HepG2 (cell line): Measurements from ENCODE around the gene PEX11B. TPM values are rescaled to one million over a fixed set of nuclear protein-coding genes. Genes with fewer than 3 reads are reported as not detected.

Source experiments
- DNMT1 ChIP-seq: sonication (generic); formaldehyde crosslinking; IDR thresholded peaks from 2 replicates; pipeline ENCODE4 v1.5.1; 2020; ENCODE audit warnings: mild to moderate bottlenecking, missing genetic modification reagents
- DR1 ChIP-seq: sonication (generic); formaldehyde crosslinking; IDR thresholded peaks from 2 replicates; pipeline ENCODE4 v1.8.0; 2021; ENCODE audit warnings: mild to moderate bottlenecking, missing genetic modification reagents, inconsistent platforms
- HNRNPUL1 ChIP-seq: fragments of 200-400 bp; formaldehyde crosslinking; IDR thresholded peaks from 2 replicates; pipeline ENCODE4 v1.6.1; 2017; ENCODE audit warnings: low read depth, mild to moderate bottlenecking, low read length, moderate library complexity
- HOXA3 ChIP-seq: sonication (generic); formaldehyde crosslinking; IDR thresholded peaks from 2 replicates; pipeline ENCODE4 v1.5.0; 2020; ENCODE audit warnings: missing genetic modification reagents
- HOXD1 ChIP-seq: sonication (generic); formaldehyde crosslinking; IDR thresholded peaks from 2 replicates; pipeline ENCODE4 v1.5.0; 2020; ENCODE audit warnings: missing genetic modification reagents
- PHB2 ChIP-seq: fragments of 450-650 bp; IDR thresholded peaks from 2 replicates; pipeline ENCODE4 v1.6.1; 2018; ENCODE audit not compliant: partially characterized antibody
- REL ChIP-seq: sonication (generic); formaldehyde crosslinking; conservative IDR thresholded peaks from 2 replicates; pipeline ENCODE4 v1.8.0; 2022; ENCODE audit warnings: mild to moderate bottlenecking, missing genetic modification reagents, moderate library complexity
- RFXANK ChIP-seq: IDR thresholded peaks from 2 replicates; pipeline ENCODE4 v1.6.1; 2016
- ZC3H13 ChIP-seq: sonication (generic); formaldehyde crosslinking; IDR thresholded peaks from 2 replicates; pipeline ENCODE4 v1.8.1; 2023; ENCODE audit warnings: mild to moderate bottlenecking, missing genetic modification reagents, moderate library complexity
- ZNF335 ChIP-seq: sonication (generic); formaldehyde crosslinking; IDR thresholded peaks from 2 replicates; pipeline ENCODE4 v1.4.0; 2020; ENCODE audit warnings: missing genetic modification reagents
- ZNF564 ChIP-seq: sonication (generic); formaldehyde crosslinking; IDR thresholded peaks from 2 replicates; pipeline ENCODE4 v1.8.1; 2023; ENCODE audit warnings: mild to moderate bottlenecking, missing genetic modification reagents
- polyA plus RNA-seq, 8 experiments: library from polyadenylated mRNA; depleted of rRNA in 3 of 8; stranded (reverse) in 7 of 8; unstranded in 1 of 8; fragments of >200 nt; fragmentation: Illumina TruSeq in 4 of 8; extraction: Trizol in 4 of 8; gene quantifications; 2 replicates each; pipeline versions ENCODE4 v1.2.1 to v1.2.3, GENCODE V29; 2011 to 2016; ENCODE audit warnings: low read depth in 4 of 8, missing spikeins in 1 of 8, mixed read lengths in 1 of 8; ENCODE audit not compliant: insufficient read depth in 1 of 8
- total RNA-seq, 5 experiments: library from RNA; depleted of rRNA; stranded (reverse); fragments of >200 nt; fragmentation: Illumina TruSeq; extraction: Trizol; gene quantifications; 2 replicates each; pipeline ENCODE4 v1.2.3, GENCODE V29; 2016; ENCODE audit warnings: low read depth in 1 of 5
- TF ChIP-seq, protein P1 (sequence below): sonication (generic); formaldehyde crosslinking; IDR thresholded peaks from 2 replicates; pipeline ENCODE4 v1.4.0; 2020; ENCODE audit warnings: missing genetic modification reagents, mild to moderate bottlenecking, borderline replicate concordance
- TF ChIP-seq, protein P2 (sequence below): sonication (generic); formaldehyde crosslinking; IDR thresholded peaks from 2 replicates; pipeline ENCODE4 v1.9.0; 2021; ENCODE audit warnings: missing genetic modification reagents, mild to moderate bottlenecking, borderline replicate concordance
- TF ChIP-seq, protein P3 (sequence below): conservative IDR thresholded peaks from 2 replicates; pipeline ENCODE4 v1.6.1; 2018; ENCODE audit warnings: missing genetic modification reagents
- TF ChIP-seq, protein P4 (sequence below): sonication (generic); formaldehyde crosslinking; IDR thresholded peaks from 2 replicates; pipeline ENCODE4 v1.5.0; 2020; ENCODE audit warnings: missing genetic modification reagents, mild to moderate bottlenecking, borderline replicate concordance
- TF ChIP-seq, protein P5 (sequence below): sonication (generic); formaldehyde crosslinking; conservative IDR thresholded peaks from 2 replicates; pipeline ENCODE4 v1.4.0; 2020; ENCODE audit warnings: missing genetic modification reagents
- TF ChIP-seq, protein P6 (sequence below): sonication (generic); formaldehyde crosslinking; IDR thresholded peaks from 2 replicates; pipeline ENCODE4 v1.5.0; 2020; ENCODE audit warnings: missing genetic modification reagents, mild to moderate bottlenecking, borderline replicate concordance

PEX11B gene
- total and polyA plus RNA-seq, 2 of the 13 experiments (the other 11 are each of a cell fraction or from before 2014, with no cell fraction given) = 21.6 to 48.4 TPM

DNA sequence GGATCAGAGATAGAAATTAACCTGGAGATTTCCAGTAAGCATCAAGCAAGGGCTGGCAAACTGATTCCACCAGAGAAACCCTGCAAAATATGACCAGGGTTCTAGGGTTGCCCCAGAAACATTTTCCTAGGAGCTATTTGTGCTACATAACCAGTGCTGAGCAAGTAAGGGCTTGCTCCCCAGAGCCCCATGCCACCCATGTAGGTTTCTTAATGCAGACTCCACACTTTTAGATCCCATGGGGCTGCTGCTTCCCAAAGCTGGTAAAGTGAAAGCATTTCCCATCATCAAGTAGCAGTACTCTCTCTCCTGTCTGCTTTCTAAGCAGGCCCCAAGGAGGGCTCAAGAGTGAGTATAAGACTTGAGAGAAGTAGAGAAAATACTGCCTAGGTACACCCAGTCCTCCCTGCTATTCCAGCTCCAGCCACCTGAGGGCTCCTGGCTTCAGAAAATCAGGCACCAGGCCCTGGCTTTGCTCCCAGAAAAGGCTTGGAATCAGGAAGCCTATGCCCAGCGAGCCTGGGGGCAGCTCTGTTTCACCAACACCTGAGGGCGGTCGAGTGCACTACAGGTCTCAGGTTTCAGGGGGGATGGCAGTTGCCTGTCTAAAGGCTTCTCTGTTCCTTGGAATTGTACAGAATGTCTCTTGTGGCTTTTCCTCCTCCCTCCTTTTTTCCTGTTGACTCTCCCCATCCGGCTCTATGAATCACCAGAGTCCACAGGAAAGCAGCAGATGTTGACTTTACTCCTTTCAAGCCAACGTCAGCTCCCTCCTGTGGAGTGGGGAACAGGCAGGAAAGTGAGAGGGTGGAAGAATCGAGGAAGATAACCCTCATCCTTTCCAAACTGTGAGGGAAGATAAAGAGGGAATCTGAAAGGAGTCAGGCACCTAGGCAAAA is 26.7 kb downstream of the PEX11B start (continued):
- TF ChIP-seq ZC3H13 (CRISPR knock-in tag) (no peak), RFXANK (CRISPR knock-in tag) (0 out of 2 replicates have a peak, but pooled peaks have one; percentile 64), REL (CRISPR knock-in tag) (no peak), DNMT1 (no peak), ZNF335 (CRISPR knock-in tag) (0 out of 2 replicates have a peak, but pooled peaks have one; percentile 32), DR1 (CRISPR knock-in tag) (0 out of 2 replicates have a peak, but pooled peaks have one; percentile 49), ZNF564 (CRISPR knock-in tag) (0 out of 2 replicates have a peak, but pooled peaks have one; percentile 57), HOXD1 (no peak), PHB2 (no peak), HOXA3 (peak; percentile 81), HNRNPUL1 (no peak)
- TF ChIP-seq, protein P1, sequence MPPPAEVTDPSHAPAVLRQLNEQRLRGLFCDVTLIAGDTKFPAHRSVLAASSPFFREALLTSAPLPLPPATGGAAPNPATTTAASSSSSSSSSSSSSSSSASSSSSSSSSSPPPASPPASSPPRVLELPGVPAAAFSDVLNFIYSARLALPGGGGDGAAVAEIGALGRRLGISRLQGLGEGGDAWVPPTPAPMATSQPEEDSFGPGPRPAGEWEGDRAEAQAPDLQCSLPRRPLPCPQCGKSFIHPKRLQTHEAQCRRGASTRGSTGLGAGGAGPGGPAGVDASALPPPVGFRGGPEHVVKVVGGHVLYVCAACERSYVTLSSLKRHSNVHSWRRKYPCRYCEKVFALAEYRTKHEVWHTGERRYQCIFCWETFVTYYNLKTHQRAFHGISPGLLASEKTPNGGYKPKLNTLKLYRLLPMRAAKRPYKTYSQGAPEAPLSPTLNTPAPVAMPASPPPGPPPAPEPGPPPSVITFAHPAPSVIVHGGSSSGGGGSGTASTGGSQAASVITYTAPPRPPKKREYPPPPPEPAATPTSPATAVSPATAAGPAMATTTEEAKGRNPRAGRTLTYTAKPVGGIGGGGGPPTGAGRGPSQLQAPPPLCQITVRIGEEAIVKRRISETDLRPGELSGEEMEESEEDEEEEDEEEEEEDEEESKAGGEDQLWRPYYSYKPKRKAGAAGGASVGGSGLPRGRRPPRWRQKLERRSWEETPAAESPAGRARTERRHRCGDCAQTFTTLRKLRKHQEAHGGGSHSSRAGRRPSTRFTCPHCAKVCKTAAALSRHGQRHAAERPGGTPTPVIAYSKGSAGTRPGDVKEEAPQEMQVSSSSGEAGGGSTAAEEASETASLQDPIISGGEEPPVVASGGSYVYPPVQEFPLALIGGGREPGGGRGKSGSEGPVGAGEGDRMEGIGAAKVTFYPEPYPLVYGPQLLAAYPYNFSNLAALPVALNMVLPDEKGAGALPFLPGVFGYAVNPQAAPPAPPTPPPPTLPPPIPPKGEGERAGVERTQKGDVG = no peak
- TF ChIP-seq, protein P2, sequence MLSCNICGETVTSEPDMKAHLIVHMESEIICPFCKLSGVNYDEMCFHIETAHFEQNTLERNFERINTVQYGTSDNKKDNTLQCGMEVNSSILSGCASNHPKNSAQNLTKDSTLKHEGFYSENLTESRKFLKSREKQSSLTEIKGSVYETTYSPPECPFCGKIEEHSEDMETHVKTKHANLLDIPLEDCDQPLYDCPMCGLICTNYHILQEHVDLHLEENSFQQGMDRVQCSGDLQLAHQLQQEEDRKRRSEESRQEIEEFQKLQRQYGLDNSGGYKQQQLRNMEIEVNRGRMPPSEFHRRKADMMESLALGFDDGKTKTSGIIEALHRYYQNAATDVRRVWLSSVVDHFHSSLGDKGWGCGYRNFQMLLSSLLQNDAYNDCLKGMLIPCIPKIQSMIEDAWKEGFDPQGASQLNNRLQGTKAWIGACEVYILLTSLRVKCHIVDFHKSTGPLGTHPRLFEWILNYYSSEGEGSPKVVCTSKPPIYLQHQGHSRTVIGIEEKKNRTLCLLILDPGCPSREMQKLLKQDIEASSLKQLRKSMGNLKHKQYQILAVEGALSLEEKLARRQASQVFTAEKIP (CRISPR knock-in tag) = no peak
- TF ChIP-seq, protein P3, sequence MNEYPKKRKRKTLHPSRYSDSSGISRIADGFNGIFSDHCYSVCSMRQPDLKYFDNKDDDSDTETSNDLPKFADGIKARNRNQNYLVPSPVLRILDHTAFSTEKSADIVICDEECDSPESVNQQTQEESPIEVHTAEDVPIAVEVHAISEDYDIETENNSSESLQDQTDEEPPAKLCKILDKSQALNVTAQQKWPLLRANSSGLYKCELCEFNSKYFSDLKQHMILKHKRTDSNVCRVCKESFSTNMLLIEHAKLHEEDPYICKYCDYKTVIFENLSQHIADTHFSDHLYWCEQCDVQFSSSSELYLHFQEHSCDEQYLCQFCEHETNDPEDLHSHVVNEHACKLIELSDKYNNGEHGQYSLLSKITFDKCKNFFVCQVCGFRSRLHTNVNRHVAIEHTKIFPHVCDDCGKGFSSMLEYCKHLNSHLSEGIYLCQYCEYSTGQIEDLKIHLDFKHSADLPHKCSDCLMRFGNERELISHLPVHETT = no peak
- TF ChIP-seq, protein P4, sequence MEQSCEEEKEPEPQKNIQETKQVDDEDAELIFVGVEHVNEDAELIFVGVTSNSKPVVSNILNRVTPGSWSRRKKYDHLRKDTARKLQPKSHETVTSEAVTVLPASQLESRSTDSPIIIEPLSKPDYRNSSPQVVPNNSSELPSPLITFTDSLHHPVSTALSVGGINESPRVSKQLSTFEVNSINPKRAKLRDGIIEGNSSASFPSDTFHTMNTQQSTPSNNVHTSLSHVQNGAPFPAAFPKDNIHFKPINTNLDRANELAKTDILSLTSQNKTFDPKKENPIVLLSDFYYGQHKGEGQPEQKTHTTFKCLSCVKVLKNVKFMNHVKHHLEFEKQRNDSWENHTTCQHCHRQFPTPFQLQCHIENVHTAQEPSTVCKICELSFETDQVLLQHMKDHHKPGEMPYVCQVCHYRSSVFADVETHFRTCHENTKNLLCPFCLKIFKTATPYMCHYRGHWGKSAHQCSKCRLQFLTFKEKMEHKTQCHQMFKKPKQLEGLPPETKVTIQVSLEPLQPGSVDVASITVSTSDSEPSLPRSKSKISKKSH (CRISPR knock-in tag) = no peak; the same call in 1 of the 2 replicates
- TF ChIP-seq, protein P5, sequence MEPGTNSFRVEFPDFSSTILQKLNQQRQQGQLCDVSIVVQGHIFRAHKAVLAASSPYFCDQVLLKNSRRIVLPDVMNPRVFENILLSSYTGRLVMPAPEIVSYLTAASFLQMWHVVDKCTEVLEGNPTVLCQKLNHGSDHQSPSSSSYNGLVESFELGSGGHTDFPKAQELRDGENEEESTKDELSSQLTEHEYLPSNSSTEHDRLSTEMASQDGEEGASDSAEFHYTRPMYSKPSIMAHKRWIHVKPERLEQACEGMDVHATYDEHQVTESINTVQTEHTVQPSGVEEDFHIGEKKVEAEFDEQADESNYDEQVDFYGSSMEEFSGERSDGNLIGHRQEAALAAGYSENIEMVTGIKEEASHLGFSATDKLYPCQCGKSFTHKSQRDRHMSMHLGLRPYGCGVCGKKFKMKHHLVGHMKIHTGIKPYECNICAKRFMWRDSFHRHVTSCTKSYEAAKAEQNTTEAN (CRISPR knock-in tag) = peak; percentile 80; the same call in 1 of the 2 replicates
- TF ChIP-seq, protein P6, sequence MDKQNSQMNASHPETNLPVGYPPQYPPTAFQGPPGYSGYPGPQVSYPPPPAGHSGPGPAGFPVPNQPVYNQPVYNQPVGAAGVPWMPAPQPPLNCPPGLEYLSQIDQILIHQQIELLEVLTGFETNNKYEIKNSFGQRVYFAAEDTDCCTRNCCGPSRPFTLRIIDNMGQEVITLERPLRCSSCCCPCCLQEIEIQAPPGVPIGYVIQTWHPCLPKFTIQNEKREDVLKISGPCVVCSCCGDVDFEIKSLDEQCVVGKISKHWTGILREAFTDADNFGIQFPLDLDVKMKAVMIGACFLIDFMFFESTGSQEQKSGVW (CRISPR knock-in tag) = no peak
